ENCODE measurements around the gene MCM7. TPM values are rescaled to one million over a fixed set of nuclear protein-coding genes. Genes with fewer than 3 reads are reported as not detected.
A peak's percentile ranks its signal among the peaks of the same experiment; 100 is the strongest.

Gene MCM7
- total and polyA plus RNA-seq, 2 of the 13 experiments (the other 11 are each of a cell fraction or from before 2014, with no cell fraction given), result 84.5 to 214 TPM

GRCh38 chr7:100081535-100082102 is 19.6 kb downstream of the MCM7 start, which contains the start of gene ZNF3 (continued):
- peak; percentile 67 for TF ChIP-seq ZSCAN5A (CRISPR knock-in tag; IDR thresholded peaks at IDR 0.05; ENCODE audit: borderline replicate concordance)
- peak; percentile 58 for TF ChIP-seq HNRNPK (IDR thresholded peaks at IDR 0.05; ENCODE audit: low read depth, low read length, poor library complexity, severe bottlenecking)
- TF ChIP-seq DDIT3 (CRISPR knock-in tag; IDR thresholded peaks at IDR 0.05), result no peak
- peak; percentile 73; the same call in 1 of the 2 replicates for TF ChIP-seq STAT5B (CRISPR knock-in tag; IDR thresholded peaks at IDR 0.05)
- peak; percentile 87 to 91 for TF ChIP-seq POLR2A (IDR thresholded peaks at IDR 0.05; ENCODE audit: insufficient read depth in 1 of 2, low read depth in 2 of 2, low read length in 2 of 2)
- peak; percentile 92 for TF ChIP-seq ZSCAN9 (CRISPR knock-in tag; IDR thresholded peaks at IDR 0.05; ENCODE audit: borderline replicate concordance)
- no peak for TF ChIP-seq HNRNPH1 (optimal IDR thresholded peaks at IDR 0.05; ENCODE audit: low read depth, low read length)
- TF ChIP-seq PAWR (CRISPR knock-in tag; IDR thresholded peaks at IDR 0.05; ENCODE audit: borderline replicate concordance), result no peak
- no peak; the same call in 1 of the 2 replicates for TF ChIP-seq THRA (CRISPR knock-in tag; IDR thresholded peaks at IDR 0.05; ENCODE audit: borderline replicate concordance)
- TF ChIP-seq MAZ (IDR thresholded peaks at IDR 0.05; ENCODE audit: borderline replicate concordance, low read depth, low read length), result peak; percentile 83
- TF ChIP-seq MAZ (CRISPR knock-in tag; IDR thresholded peaks at IDR 0.05; ENCODE audit: low read depth), result peak; percentile 97
- TF ChIP-seq JUNB (CRISPR knock-in tag; IDR thresholded peaks at IDR 0.05; ENCODE audit: borderline replicate concordance), result peak; percentile 30; the same call in 1 of the 2 replicates
- TF ChIP-seq NFE2L2 (IDR thresholded peaks at IDR 0.05; ENCODE audit: low read length), result peak; percentile 66
- peak; percentile 74; the same call in 1 of the 2 replicates for TF ChIP-seq FOXP4 (CRISPR knock-in tag; IDR thresholded peaks at IDR 0.05)
- TF ChIP-seq ZNF850 (CRISPR knock-in tag; conservative IDR thresholded peaks at IDR 0.05), result 0 out of 2 replicates have a peak, but pooled peaks have one; percentile 12
- TF ChIP-seq TBX3 (IDR thresholded peaks at IDR 0.05; ENCODE audit: borderline replicate concordance), result peak; percentile 46; the same call in 1 of the 2 replicates
- no peak for TF ChIP-seq HMGA1 (CRISPR knock-in tag; conservative IDR thresholded peaks at IDR 0.05)
- peak; percentile 90 for TF ChIP-seq TAF1 (CRISPR knock-in tag; IDR thresholded peaks at IDR 0.05)
- no peak; the same call in 1 of the 2 replicates for TF ChIP-seq TRAFD1 (CRISPR knock-in tag; IDR thresholded peaks at IDR 0.05; ENCODE audit: borderline replicate concordance)
- peak; percentile 74; the same call in 1 of the 2 replicates for TF ChIP-seq HIC2 (CRISPR knock-in tag; IDR thresholded peaks at IDR 0.05; ENCODE audit: low read depth)
- TF ChIP-seq KMT2A (CRISPR knock-in tag; IDR thresholded peaks at IDR 0.05), result peak; percentile 92

Measured in HepG2 (cell line).